NB4 (cell line): ENCODE data around the gene STAC.

ENCODE experiments used
- MYC ChIP-seq: IDR thresholded peaks from 2 replicates; pipeline ENCODE4 v1.6.1; 2011; ENCODE audit warnings: low read depth, low read length
- POLR2A ChIP-seq: IDR thresholded peaks from 2 replicates; pipeline ENCODE4 v1.6.1; 2011; ENCODE audit warnings: mild to moderate bottlenecking; ENCODE audit not compliant: insufficient read length; ENCODE audit errors: extremely low read depth
- TF ChIP-seq, protein P1 (sequence below): IDR thresholded peaks from one replicate; pipeline ENCODE4 v1.5.1; 2012; ENCODE audit warnings: low read depth, low read length
- TF ChIP-seq, protein P2 (sequence below): IDR thresholded peaks from 2 replicates; pipeline ENCODE4 v1.6.1; 2011; ENCODE audit warnings: low read depth, low read length

GRCh38 chr3:36403661-36404060 lies 23.4 kb downstream of the STAC start:
- TF ChIP-seq, protein P1, sequence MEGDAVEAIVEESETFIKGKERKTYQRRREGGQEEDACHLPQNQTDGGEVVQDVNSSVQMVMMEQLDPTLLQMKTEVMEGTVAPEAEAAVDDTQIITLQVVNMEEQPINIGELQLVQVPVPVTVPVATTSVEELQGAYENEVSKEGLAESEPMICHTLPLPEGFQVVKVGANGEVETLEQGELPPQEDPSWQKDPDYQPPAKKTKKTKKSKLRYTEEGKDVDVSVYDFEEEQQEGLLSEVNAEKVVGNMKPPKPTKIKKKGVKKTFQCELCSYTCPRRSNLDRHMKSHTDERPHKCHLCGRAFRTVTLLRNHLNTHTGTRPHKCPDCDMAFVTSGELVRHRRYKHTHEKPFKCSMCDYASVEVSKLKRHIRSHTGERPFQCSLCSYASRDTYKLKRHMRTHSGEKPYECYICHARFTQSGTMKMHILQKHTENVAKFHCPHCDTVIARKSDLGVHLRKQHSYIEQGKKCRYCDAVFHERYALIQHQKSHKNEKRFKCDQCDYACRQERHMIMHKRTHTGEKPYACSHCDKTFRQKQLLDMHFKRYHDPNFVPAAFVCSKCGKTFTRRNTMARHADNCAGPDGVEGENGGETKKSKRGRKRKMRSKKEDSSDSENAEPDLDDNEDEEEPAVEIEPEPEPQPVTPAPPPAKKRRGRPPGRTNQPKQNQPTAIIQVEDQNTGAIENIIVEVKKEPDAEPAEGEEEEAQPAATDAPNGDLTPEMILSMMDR: no peak
- TF ChIP-seq, protein P2, sequence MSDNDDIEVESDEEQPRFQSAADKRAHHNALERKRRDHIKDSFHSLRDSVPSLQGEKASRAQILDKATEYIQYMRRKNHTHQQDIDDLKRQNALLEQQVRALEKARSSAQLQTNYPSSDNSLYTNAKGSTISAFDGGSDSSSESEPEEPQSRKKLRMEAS: no peak
- TF ChIP-seq POLR2A (no peak), MYC (no peak)
